HG02981 (cell line): ENCODE results near the gene ADH1A.
"Not testable (repeated sequence)": the region's sequence is repeated elsewhere in the genome, so short reads cannot be mapped to it uniquely, and the experiment has no call there.

ENCODE experiments used
- ATAC-seq: cut with Tn5 transposase; IDR thresholded peaks from one replicate; pipeline ENCODE4 v1.9.1; 2021; ENCODE audit warnings: mild to moderate bottlenecking, moderate library complexity; ENCODE audit not compliant: unreplicated experiment

The ADH1A gene

GRCh38 chr4:99282731-99283130 lies 8.1 kb downstream of the ADH1A start:
- no peak for ATAC-seq

GRCh38 chr4:99281261-99281660 lies 9.5 kb downstream of the ADH1A start:
- ATAC-seq = no peak

- ATAC-seq = no peak
Observed at GRCh38 chr4:99276417-99276816, 14.4 kb downstream of the ADH1A start.

DNA sequence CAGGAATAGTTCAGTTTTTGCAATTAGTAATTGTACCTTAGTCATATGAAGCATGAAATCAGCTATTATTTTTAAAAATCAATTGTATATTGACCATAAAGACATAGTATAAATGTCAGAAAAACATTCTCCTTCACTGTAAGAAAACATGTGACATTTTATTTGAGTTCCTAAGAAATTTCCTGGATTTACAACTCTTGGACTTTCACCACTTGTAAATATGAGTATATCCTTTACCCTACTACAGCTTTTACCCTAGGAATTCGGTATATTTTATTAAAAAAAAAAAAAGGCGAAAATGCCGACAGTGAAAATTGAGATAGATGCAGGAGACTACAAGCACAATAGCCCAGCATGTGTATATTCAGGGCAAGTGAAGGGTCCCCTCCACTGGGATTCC lies 14.9 kb downstream of the ADH1A start:
- ATAC-seq = no peak

DNA sequence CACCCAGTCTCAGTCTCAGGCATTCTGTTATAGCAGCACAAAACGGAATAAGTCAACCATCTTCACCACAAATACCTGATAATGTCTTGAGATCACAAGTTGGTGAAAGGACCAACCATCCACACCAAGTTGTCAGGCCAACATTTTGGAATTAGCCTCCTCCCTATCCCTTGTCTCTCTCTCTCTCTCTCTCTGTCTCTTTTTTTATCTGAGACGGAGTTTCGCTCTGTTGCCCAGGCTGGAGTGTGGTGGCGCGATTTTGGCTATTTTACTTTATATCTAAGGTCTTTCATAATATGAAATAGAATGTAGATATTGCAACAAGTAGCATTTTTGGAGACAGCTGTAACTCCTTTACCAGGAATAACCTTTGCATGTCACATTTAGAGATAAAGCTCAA lies 15.7 kb downstream of the ADH1A start:
- no peak for ATAC-seq

GRCh38 chr4:99273704-99274103 lies 17.1 kb downstream of the ADH1A start:
- ATAC-seq = no peak

GRCh38 chr4:99264927-99265326 lies 25.9 kb downstream of the ADH1A start:
- no peak for ATAC-seq

DNA sequence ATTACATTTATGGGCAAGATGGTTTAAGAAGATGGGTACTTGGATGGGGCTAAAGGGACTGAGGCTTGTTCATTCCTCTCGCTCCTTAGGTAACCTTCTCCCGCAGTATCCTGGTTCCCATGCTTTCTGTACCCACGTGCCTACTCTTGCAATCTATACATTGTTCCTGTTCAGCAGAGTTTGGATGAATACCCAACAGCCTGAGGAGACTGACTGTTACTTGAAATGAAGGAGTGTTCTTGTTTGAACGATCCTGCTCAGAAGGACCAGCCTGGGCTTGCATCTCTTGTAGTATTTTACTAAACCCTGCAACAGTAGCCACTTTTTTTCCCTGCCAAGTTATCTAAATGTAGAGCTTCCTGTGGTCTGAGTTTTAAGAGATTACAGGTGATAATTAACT lies 38.0 kb downstream of the ADH1A start:
- ATAC-seq = no peak

GRCh38 chr4:99248714-99249113 lies 42.1 kb downstream of the ADH1A start:
- no peak for ATAC-seq

- no peak for ATAC-seq
Observed at GRCh38 chr4:99235955-99236354, 54.8 kb downstream of the ADH1A start.

DNA sequence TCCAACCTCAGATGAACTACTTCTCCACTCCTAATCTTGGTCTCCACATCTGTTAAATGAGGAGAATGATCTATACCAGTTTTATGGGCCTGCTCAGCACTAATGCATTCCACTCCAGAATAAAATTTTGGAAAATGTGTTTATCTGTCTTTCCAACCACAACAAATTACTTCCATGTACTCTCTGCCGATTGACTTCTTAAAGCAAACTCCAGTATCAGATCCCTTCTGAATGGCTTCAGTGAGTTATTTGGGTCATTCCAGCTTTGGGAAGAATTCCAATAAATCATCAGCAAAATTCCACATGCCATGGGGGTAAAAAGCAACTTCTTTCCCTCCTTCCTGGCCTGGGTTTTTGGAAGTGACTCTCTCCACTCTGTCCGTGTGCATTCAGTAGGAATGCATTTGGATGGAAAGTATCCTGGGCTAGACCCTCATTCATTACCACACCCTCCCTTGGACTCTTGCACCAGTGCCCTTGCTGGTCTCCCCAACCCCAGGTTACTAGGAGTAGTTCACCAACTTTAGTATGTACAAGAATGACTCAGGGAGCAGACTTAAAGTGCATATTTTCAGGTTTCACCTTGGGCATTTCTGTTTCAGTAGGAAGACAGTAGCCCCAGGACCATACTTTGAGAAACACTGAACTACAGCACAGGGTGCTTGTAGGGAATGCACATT lies 56.3 kb downstream of the ADH1A start:
- ATAC-seq = no peak

- ATAC-seq = not testable (repeated sequence)
Observed at GRCh38 chr4:99233397-99233796, 57.4 kb downstream of the ADH1A start.

GRCh38 chr4:99228706-99229105 lies 62.1 kb downstream of the ADH1A start:
- ATAC-seq = not testable (repeated sequence)

DNA sequence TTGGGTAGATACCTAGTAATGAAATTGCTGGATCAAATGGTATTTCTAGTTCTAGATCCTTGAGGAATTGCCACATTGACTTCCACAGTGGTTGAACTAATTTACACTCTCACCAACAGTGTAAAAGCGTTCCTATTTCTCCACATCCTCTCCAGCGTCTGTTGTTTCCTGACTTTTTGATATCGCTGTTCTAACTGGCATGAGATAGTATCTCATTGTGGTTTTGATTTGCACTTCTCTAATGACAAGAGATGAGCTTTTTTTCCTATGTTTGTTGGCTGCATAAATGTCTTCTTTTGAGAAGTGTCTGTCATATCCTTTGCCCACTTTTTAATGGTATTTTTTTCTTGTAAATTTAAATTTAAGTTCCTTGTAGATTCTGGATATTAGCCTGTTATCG lies 63.1 kb downstream of the ADH1A start:
- ATAC-seq = not testable (repeated sequence)
